Calu3 (cell line): Measurements from ENCODE around the gene PDE1C. TPM values are rescaled to one million over a fixed set of nuclear protein-coding genes. Genes with fewer than 3 reads are reported as not detected.

ENCODE experiments used
- BruUV-seq: library from RNA; stranded (reverse); fragments of 400-500 nt; replicated peaks from 2 replicates; lab custom pipeline; 2021; lab: Mats Ljungman, UMichigan
- CTCF ChIA-PET: fragments of 300-600 bp; sonication (Branson Sonifier 250); formaldehyde crosslinking; loops from one replicate; lab custom pipeline; 2022; ENCODE audit warnings: antibody characterized with exemption; lab: Charles Lee
- DNase-seq: peaks from one replicate; pipeline ENCODE4 v3.0.0; 2022
- H3K27ac Mint-ChIP-seq: one replicate; pipeline ENCODE4 v1.8.0; 2022; ENCODE audit warnings: mixed read lengths; ENCODE audit not compliant: unreplicated experiment
- H3K27me3 Mint-ChIP-seq: one replicate; pipeline ENCODE4 v1.8.0; 2022; ENCODE audit warnings: mixed read lengths; ENCODE audit not compliant: unreplicated experiment
- H3K36me3 Mint-ChIP-seq: one replicate; pipeline ENCODE4 v1.8.0; 2022; ENCODE audit warnings: mild to moderate bottlenecking, moderate library complexity, mixed read lengths; ENCODE audit not compliant: insufficient read depth, unreplicated experiment
- H3K4me1 Mint-ChIP-seq: one replicate; pipeline ENCODE4 v1.8.0; 2022; ENCODE audit warnings: mild to moderate bottlenecking, low read depth, mixed read lengths; ENCODE audit not compliant: unreplicated experiment
- H3K4me3 Mint-ChIP-seq: one replicate; pipeline ENCODE4 v1.8.0; 2022; ENCODE audit warnings: mild to moderate bottlenecking, low read depth, moderate library complexity, mixed read lengths; ENCODE audit not compliant: unreplicated experiment
- H3K9me3 Mint-ChIP-seq: one replicate; pipeline ENCODE4 v1.8.0; 2022; ENCODE audit warnings: low read depth, mixed read lengths; ENCODE audit not compliant: unreplicated experiment
- intact Hi-C: fragments of 100-400 bp; cut with micrococcal nuclease; formaldehyde crosslinking; loops from one replicate; pipeline ENCODE4 v1.10.0; 2022; ENCODE audit not compliant: unreplicated experiment
- total RNA-seq: library from RNA; stranded (reverse); gene quantifications from 2 replicates; pipeline ENCODE4 v1.2.3, GENCODE V29; 2022
- TF ChIP-seq, protein P1 (sequence below): fragments of 200-600 bp; IDR thresholded peaks from one replicate; pipeline ENCODE4 v1.8.0; 2022; ENCODE audit warnings: antibody characterized with exemption; ENCODE audit not compliant: unreplicated experiment

Gene PDE1C
- total RNA-seq, 1 experiment from 2014 or later, result 34.0 TPM

DNA sequence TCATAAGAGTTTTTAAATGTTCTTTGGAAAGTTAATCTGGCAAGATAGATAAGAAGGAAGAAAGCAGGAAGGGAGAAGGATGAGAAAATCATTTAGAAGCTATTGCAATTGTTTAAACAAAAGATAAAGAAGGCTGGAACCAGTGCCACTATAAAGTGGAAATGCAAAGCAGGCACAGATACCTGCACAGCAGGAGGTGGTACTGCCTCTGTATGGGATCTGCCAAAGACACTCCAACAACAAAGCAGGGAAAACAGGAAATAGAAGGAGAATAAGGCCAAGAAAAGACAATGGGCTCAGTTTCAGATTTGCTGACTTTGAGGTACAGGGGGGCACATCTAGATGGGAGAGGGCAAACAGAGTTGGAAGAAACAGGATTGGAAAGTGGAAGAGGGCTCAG lies 244.6 kb downstream of the PDE1C start:
- Mint-ChIP-seq H3K4me3 (no peak overlapping the region), H3K36me3 (no peaks in the 10 kb centered on the region), H3K27me3 (no peaks in the 10 kb centered on the region), H3K9me3 (no peaks in the 10 kb centered on the region), H3K27ac (no peak overlapping the region), H3K4me1 (peaks cover 5% of the 10 kb centered on the region)
- TF ChIP-seq, protein P1, sequence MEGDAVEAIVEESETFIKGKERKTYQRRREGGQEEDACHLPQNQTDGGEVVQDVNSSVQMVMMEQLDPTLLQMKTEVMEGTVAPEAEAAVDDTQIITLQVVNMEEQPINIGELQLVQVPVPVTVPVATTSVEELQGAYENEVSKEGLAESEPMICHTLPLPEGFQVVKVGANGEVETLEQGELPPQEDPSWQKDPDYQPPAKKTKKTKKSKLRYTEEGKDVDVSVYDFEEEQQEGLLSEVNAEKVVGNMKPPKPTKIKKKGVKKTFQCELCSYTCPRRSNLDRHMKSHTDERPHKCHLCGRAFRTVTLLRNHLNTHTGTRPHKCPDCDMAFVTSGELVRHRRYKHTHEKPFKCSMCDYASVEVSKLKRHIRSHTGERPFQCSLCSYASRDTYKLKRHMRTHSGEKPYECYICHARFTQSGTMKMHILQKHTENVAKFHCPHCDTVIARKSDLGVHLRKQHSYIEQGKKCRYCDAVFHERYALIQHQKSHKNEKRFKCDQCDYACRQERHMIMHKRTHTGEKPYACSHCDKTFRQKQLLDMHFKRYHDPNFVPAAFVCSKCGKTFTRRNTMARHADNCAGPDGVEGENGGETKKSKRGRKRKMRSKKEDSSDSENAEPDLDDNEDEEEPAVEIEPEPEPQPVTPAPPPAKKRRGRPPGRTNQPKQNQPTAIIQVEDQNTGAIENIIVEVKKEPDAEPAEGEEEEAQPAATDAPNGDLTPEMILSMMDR, result no peak
- no peak for DNase-seq
- CTCF ChIA-PET, result interaction anchor here (1.4 kb wide), 1 partner anchor 77 kb away, joined by 4 read pairs; no protein-coding TSS in a partner anchor
- intact Hi-C loops, result no loop called here
- BruUV-seq, result no TSS peak

DNA sequence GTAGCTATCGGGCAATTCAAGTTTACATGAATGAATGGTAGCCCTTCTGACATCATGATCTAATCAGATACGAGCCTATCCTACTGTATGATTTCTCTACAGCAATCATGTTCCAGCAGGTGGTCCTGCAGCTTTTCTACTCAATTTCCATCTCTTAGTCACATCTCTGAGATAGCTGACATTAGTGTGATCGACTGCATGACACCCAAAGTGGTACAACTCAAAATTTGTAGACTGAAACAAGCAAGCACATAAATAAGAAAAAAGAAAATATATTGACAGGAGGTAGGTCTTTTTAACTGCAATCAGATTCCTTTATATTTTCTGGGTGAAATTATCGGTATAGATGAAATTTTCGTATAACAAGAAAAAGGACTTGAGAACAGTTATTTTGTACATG lies 251.2 kb downstream of the PDE1C start:
- Mint-ChIP-seq H3K36me3 (no peaks in the 10 kb centered on the region), H3K27ac (no peak overlapping the region), H3K4me1 (peaks cover 32% of the 10 kb centered on the region), H3K9me3 (no peaks in the 10 kb centered on the region), H3K4me3 (no peak overlapping the region), H3K27me3 (no peaks in the 10 kb centered on the region)
- TF ChIP-seq, protein P1, result no peak
- BruUV-seq, result no TSS peak
- intact Hi-C loops, result no loop called here
- CTCF ChIA-PET, result no interaction called here
- DNase-seq, result no peak

- no peaks in the 10 kb centered on the region for H3K9me3 Mint-ChIP-seq
- H3K4me1 Mint-ChIP-seq, result peaks cover 32% of the 10 kb centered on the region
- H3K27ac Mint-ChIP-seq, result peak overlapping the region; percentile 64
- H3K36me3 Mint-ChIP-seq, result no peaks in the 10 kb centered on the region
- intact Hi-C loops, result no loop called here
- peak overlapping the region; percentile 53 for H3K4me3 Mint-ChIP-seq
- CTCF ChIA-PET, result interaction anchor here (0.7 to 4.4 kb wide), 2 partner anchors 240 to 348 kb away, joined by 4 to 20 read pairs; no protein-coding TSS in a partner anchor
- no peak for DNase-seq
- TF ChIP-seq, protein P1, result no peak
- no TSS peak for BruUV-seq
- no peaks in the 10 kb centered on the region for H3K27me3 Mint-ChIP-seq
Measured at GRCh38 chr7:31816810-31817209, 253.4 kb downstream of the PDE1C start.

GRCh38 chr7:31815796-31816195 lies 254.4 kb downstream of the PDE1C start:
- no peaks in the 10 kb centered on the region for H3K36me3 Mint-ChIP-seq
- peak; percentile 13 for DNase-seq
- TF ChIP-seq, protein P1, result no peak
- peaks cover 32% of the 10 kb centered on the region for H3K4me1 Mint-ChIP-seq
- CTCF ChIA-PET, result interaction anchor here (0.6 to 4.4 kb wide), 9 partner anchors 11 to 646 kb away, joined by 3 to 29 read pairs (median 4); partner anchors contain the start of gene PDE1C
- H3K27ac Mint-ChIP-seq, result peak overlapping the region; percentile 64
- no peaks in the 10 kb centered on the region for H3K9me3 Mint-ChIP-seq
- BruUV-seq, result no TSS peak
- intact Hi-C loops, result loop anchor here (2.0 kb wide), 1 partner anchor 223 kb away; no protein-coding TSS in a partner anchor
- H3K27me3 Mint-ChIP-seq, result no peaks in the 10 kb centered on the region
- peak overlapping the region; percentile 53 for H3K4me3 Mint-ChIP-seq
